H9 (cell line): ENCODE data around the gene IQCE. TPM values are rescaled to one million over a fixed set of nuclear protein-coding genes. Genes with fewer than 3 reads are reported as not detected.

Experiments
- DNase-seq: peaks from one replicate; pipeline ENCODE4 v3.0.0-alpha.2; 2017
- H2AFZ ChIP-seq: one replicate; pipeline ENCODE4 v1.6.1; 2013; ENCODE audit warnings: mild to moderate bottlenecking, low read length, control low read depth, moderate library complexity
- H2AK5ac ChIP-seq: 2 replicates; pipeline ENCODE4 v1.6.1; 2013; ENCODE audit warnings: low read length, control low read depth, mixed read lengths; ENCODE audit not compliant: insufficient read length
- H2BK120ac ChIP-seq: one replicate; pipeline ENCODE4 v1.6.1; 2013; ENCODE audit warnings: low read depth, mild to moderate bottlenecking, low read length, control low read depth, inconsistent platforms; ENCODE audit not compliant: poor library complexity, severe bottlenecking
- H2BK12ac ChIP-seq: 2 replicates; pipeline ENCODE4 v1.6.1; 2013; ENCODE audit warnings: low read length, control low read depth, mixed read lengths, low read depth; ENCODE audit not compliant: insufficient read length
- H2BK15ac ChIP-seq: 2 replicates; pipeline ENCODE4 v1.6.1; 2013; ENCODE audit warnings: low read depth, low read length, control low read depth
- H2BK20ac ChIP-seq: one replicate; pipeline ENCODE4 v1.6.1; 2013; ENCODE audit warnings: low read depth, mild to moderate bottlenecking, low read length, control low read depth, inconsistent platforms; ENCODE audit not compliant: poor library complexity, severe bottlenecking
- H2BK5ac ChIP-seq: 2 replicates; pipeline ENCODE4 v1.6.1; 2013; ENCODE audit warnings: low read length, control low read depth, mixed read lengths; ENCODE audit not compliant: insufficient read length
- H3K14ac ChIP-seq: 2 replicates; pipeline ENCODE4 v1.6.1; 2013; ENCODE audit warnings: low read length, control low read depth; ENCODE audit not compliant: insufficient read depth
- H3K18ac ChIP-seq: 2 replicates; pipeline ENCODE4 v1.6.1; 2013; ENCODE audit warnings: low read depth, mild to moderate bottlenecking, mixed read lengths, low read length, control low read depth; ENCODE audit not compliant: insufficient read length
- H3K23ac ChIP-seq: 2 replicates; pipeline ENCODE4 v1.6.1; 2013; ENCODE audit warnings: low read length, control low read depth, mixed read lengths, low read depth; ENCODE audit not compliant: insufficient read length
- H3K23me2 ChIP-seq: 2 replicates; pipeline ENCODE4 v1.6.1; 2013; ENCODE audit warnings: low read depth, mild to moderate bottlenecking, mixed read lengths, low read length, control low read depth; ENCODE audit not compliant: insufficient read length, poor library complexity, severe bottlenecking
- H3K27ac ChIP-seq: 2 replicates; pipeline ENCODE4 v1.5.1; 2013; ENCODE audit warnings: low read length, control low read depth, mixed read lengths, low read depth; ENCODE audit not compliant: insufficient read length
- H3K27me3 ChIP-seq: 2 replicates; pipeline ENCODE4 v1.6.1; 2013; ENCODE audit warnings: low read length, control low read depth, inconsistent platforms; ENCODE audit not compliant: insufficient read depth
- H3K4ac ChIP-seq: 2 replicates; pipeline ENCODE4 v1.6.1; 2013; ENCODE audit warnings: low read depth, mild to moderate bottlenecking, control low read depth, inconsistent platforms, low read length, moderate library complexity
- H3K4me1 ChIP-seq: 2 replicates; pipeline ENCODE4 v1.6.1; 2013; ENCODE audit warnings: low read length, control low read depth, inconsistent platforms; ENCODE audit not compliant: insufficient read depth
- H3K4me2 ChIP-seq: 2 replicates; pipeline ENCODE4 v1.6.1; 2013; ENCODE audit warnings: low read length, control low read depth, mixed read lengths; ENCODE audit not compliant: insufficient read length, insufficient read depth
- H3K56ac ChIP-seq: 2 replicates; pipeline ENCODE4 v1.6.1; 2013; ENCODE audit warnings: low read depth, mild to moderate bottlenecking, mixed read lengths, low read length, control low read depth; ENCODE audit not compliant: insufficient read length
- H3K79me1 ChIP-seq: 2 replicates; pipeline ENCODE4 v1.6.1; 2013; ENCODE audit warnings: low read depth, mild to moderate bottlenecking, moderate library complexity, low read length, control low read depth, inconsistent platforms; ENCODE audit not compliant: insufficient read depth, poor library complexity, severe bottlenecking
- H3K79me2 ChIP-seq: 2 replicates; pipeline ENCODE4 v1.6.1; 2013; ENCODE audit warnings: low read length, control low read depth, inconsistent platforms; ENCODE audit not compliant: insufficient read depth
- H3K9ac ChIP-seq: 2 replicates; pipeline ENCODE4 v1.6.1; 2013; ENCODE audit warnings: low read length, control low read depth, mixed read lengths; ENCODE audit not compliant: insufficient read length; ENCODE audit errors: extremely low read depth
- H3K9me3 ChIP-seq: one replicate; pipeline ENCODE4 v1.6.1; 2013; ENCODE audit warnings: low read depth, low read length, inconsistent platforms; ENCODE audit not compliant: control insufficient read depth
- H3T11ph ChIP-seq: one replicate; pipeline ENCODE4 v1.6.1; 2013; ENCODE audit warnings: mild to moderate bottlenecking, low read length, control low read depth, inconsistent platforms
- H4K20me1 ChIP-seq: one replicate; pipeline ENCODE4 v1.6.1; 2013; ENCODE audit not compliant: control insufficient read depth, insufficient read length, insufficient read depth
- H4K5ac ChIP-seq: 2 replicates; pipeline ENCODE4 v1.6.1; 2013; ENCODE audit warnings: low read depth, mild to moderate bottlenecking, mixed read lengths, low read length, control low read depth; ENCODE audit not compliant: insufficient read length
- H4K8ac ChIP-seq: replicated peaks from 2 replicates; pipeline ENCODE4 v1.6.1; 2013; ENCODE audit warnings: low read length, control low read depth, mixed read lengths, low read depth; ENCODE audit not compliant: insufficient read length
- H4K91ac ChIP-seq: 2 replicates; pipeline ENCODE4 v1.6.1; 2013; ENCODE audit warnings: low read depth, mild to moderate bottlenecking, moderate library complexity, mixed read lengths, low read length, control low read depth; ENCODE audit not compliant: insufficient read length
- H3K27ac Mint-ChIP-seq, 3 experiments: 2 replicates in 2 of 3; 3 replicates in 1 of 3; pipeline ENCODE4 v1.8.0; 2020 to 2021; ENCODE audit warnings: mixed read lengths in 3 of 3, mild to moderate bottlenecking in 1 of 3, moderate library complexity in 1 of 3
- H3K27me3 Mint-ChIP-seq: 2 replicates; pipeline ENCODE4 v1.8.0; 2021; ENCODE audit warnings: low read depth, mild to moderate bottlenecking, moderate library complexity, mixed read lengths
- H3K36me3 Mint-ChIP-seq, 3 experiments: 2 replicates in 2 of 3; 3 replicates in 1 of 3; pipeline ENCODE4 v1.8.0; 2020 to 2021; ENCODE audit warnings: low read depth in 3 of 3, mixed read lengths in 3 of 3; ENCODE audit not compliant: insufficient read depth in 1 of 3
- H3K4me1 Mint-ChIP-seq, 2 experiments: 2 replicates each; pipeline ENCODE4 v1.8.0; 2020; ENCODE audit warnings: mixed read lengths in 2 of 2
- H3K4me3 Mint-ChIP-seq, 2 experiments: 2 replicates in 1 of 2; 3 replicates in 1 of 2; pipeline ENCODE4 v1.8.0; 2020 to 2021; ENCODE audit warnings: mild to moderate bottlenecking in 2 of 2, mixed read lengths in 2 of 2, moderate library complexity in 1 of 2
- H3K9me3 Mint-ChIP-seq, 2 experiments: 2 replicates in 1 of 2; 3 replicates in 1 of 2; pipeline ENCODE4 v1.8.0; 2020; ENCODE audit warnings: mild to moderate bottlenecking in 2 of 2, mixed read lengths in 2 of 2, moderate library complexity in 1 of 2
- CTCF ChIP-seq: fragments of 200-600 bp; sonication (generic); conservative IDR thresholded peaks from 3 replicates; pipeline ENCODE4 v1.8.0; 2021; ENCODE audit warnings: antibody characterized with exemption, mild to moderate bottlenecking
- WGBS: extraction: QIAGEN DNeasy Blood & Tissue Kit; methylation state at CpG from one replicate; pipeline ENCODE4 v1.1.7; 2013; ENCODE audit warnings: missing lambda C conversion rate, low lambda C conversion rate, mixed read lengths; ENCODE audit not compliant: insufficient read length; ENCODE audit errors: extremely low coverage; 5-methylcytosine and 5-hydroxymethylcytosine counted together
- total RNA-seq: library from RNA; stranded (reverse); gene quantifications from 2 replicates; pipeline ENCODE4 v1.2.1, GENCODE V29; 2021

The IQCE gene
- total RNA-seq, 1 experiment from 2014 or later = 7.0 TPM

- no peaks in the 10 kb centered on the region for H3K9me3 ChIP-seq
- H4K8ac ChIP-seq = no peak overlapping the region
- H3K9ac ChIP-seq = no peak overlapping the region
- H3K4me3 Mint-ChIP-seq = no peak overlapping the region
- no peak overlapping the region for H3K27ac ChIP-seq
- H3K27me3 Mint-ChIP-seq = peaks cover 2% of the 10 kb centered on the region
- no peaks in the 10 kb centered on the region for H3K9me3 Mint-ChIP-seq
- H3K4ac ChIP-seq = no peak overlapping the region
- TF ChIP-seq CTCF = no peak
- H3K23ac ChIP-seq = no peak overlapping the region
- no peak overlapping the region for H2BK12ac ChIP-seq
- H4K91ac ChIP-seq = no peak overlapping the region
- H3K23me2 ChIP-seq = no peaks in the 10 kb centered on the region
- no peak overlapping the region for H3K4me2 ChIP-seq
- no peak overlapping the region for H4K5ac ChIP-seq
- no peak overlapping the region for H2BK120ac ChIP-seq
- H2BK15ac ChIP-seq = no peak overlapping the region
- peak overlapping the region in 1 of 3 experiments; percentile 65; a peak in 2 of 7 replicates for H3K27ac Mint-ChIP-seq
- H3K79me1 ChIP-seq = no peaks in the 10 kb centered on the region
- no CpG with 5 or more reads among the region's 18 CpGs for WGBS
- H3K79me2 ChIP-seq = no peaks in the 10 kb centered on the region
- H3K14ac ChIP-seq = no peak overlapping the region
- DNase-seq = no peak
- no peaks in the 10 kb centered on the region for H3K27me3 ChIP-seq
- no peaks in the 10 kb centered on the region; a peak in 1 of 7 replicates for H3K36me3 Mint-ChIP-seq
- no peaks in the 10 kb centered on the region for H4K20me1 ChIP-seq
- no peak overlapping the region for H2BK20ac ChIP-seq
- peaks cover 2% of the 10 kb centered on the region; the same call in 1 of the 2 replicates for H3K4me1 ChIP-seq
- peaks cover 11 to 24% of the 10 kb centered on the region in 2 experiments for H3K4me1 Mint-ChIP-seq
- no peak overlapping the region for H2AFZ ChIP-seq
- no peak overlapping the region for H3K56ac ChIP-seq
- H2AK5ac ChIP-seq = no peak overlapping the region
- no peak overlapping the region for H3K18ac ChIP-seq
- H2BK5ac ChIP-seq = no peak overlapping the region
- no peak overlapping the region for H3T11ph ChIP-seq
Observed at GRCh38 chr7:2624293-2624886, 65.6 kb downstream of the IQCE start.
